Testis (tissue), 3 donors: ENCODE results near the gene MAP2. TPM values are rescaled to one million over a fixed set of nuclear protein-coding genes. Genes with fewer than 3 reads are reported as not detected.

ENCODE experiments used
- DNase-seq: peaks from one replicate; pipeline ENCODE4 v3.0.0-alpha.2; 2019
- H3K27ac ChIP-seq, 2 donors: fragments of 200-600 bp; sonication (generic); one replicate each; pipeline ENCODE4 v1.5.1; 2019
- H3K27me3 ChIP-seq: fragments of 200-600 bp; sonication (generic); one replicate; pipeline ENCODE4 v1.5.1; 2019
- H3K36me3 ChIP-seq: fragments of 200-600 bp; sonication (generic); one replicate; pipeline ENCODE4 v1.5.1; 2017; ENCODE audit warnings: low read depth; ENCODE audit errors: missing control alignments
- H3K4me1 ChIP-seq: fragments of 200-600 bp; sonication (generic); one replicate; pipeline ENCODE4 v1.5.1; 2019
- H3K4me3 ChIP-seq, 2 donors: fragments of 200-600 bp; sonication (generic); one replicate each; pipeline ENCODE4 v1.5.1; 2017 to 2019
- H3K9me3 ChIP-seq: fragments of 200-600 bp; sonication (generic); one replicate; pipeline ENCODE4 v1.5.1; 2017
- CTCF ChIP-seq, 3 experiments: fragments of 450-650 bp in 2 of 3; fragments of 200-600 bp in 1 of 3; sonication (generic) in 1 of 3; IDR thresholded peaks; one replicate each; pipeline ENCODE4 v1.5.1; 2016 to 2019; ENCODE audit warnings: antibody characterized with exemption in 3 of 3, mild to moderate bottlenecking in 2 of 3, moderate library complexity in 1 of 3
- POLR2A ChIP-seq: fragments of 450-650 bp; IDR thresholded peaks from one replicate; pipeline ENCODE4 v1.6.1; 2017; ENCODE audit warnings: antibody characterized with exemption, mild to moderate bottlenecking, moderate library complexity
- WGBS, 2 donors: methylation state at CpG; one replicate each; pipeline ENCODE4 v1.1.5; 2018; 5-methylcytosine and 5-hydroxymethylcytosine counted together
- intact Hi-C: fragments of 100-400 bp; cut with DNase I; formaldehyde crosslinking; loops from one replicate; pipeline ENCODE4 v1.15.1; 2023; ENCODE audit warnings: low total_unique reads
- polyA plus RNA-seq: library from polyadenylated mRNA; stranded (reverse); fragments of 350-450 nt; fragmentation: Illumina TruSeq; extraction: RNeasy Lipid Tissue Mini Kit (QIAGEN cat#74804); gene quantifications from one replicate; pipeline ENCODE4 v1.2.3, GENCODE V29; 2014; ENCODE audit warnings: low read depth, low replicate concordance; ENCODE audit not compliant: insufficient read depth
- total RNA-seq, 2 donors: library from RNA; depleted of rRNA; stranded (reverse); fragments of >200 nt; gene quantifications; one replicate each; pipeline ENCODE4 v1.2.3, GENCODE V29; 2016

MAP2 gene
- total and polyA plus RNA-seq, 3 donors from 2014 or later: 15.6 to 30.9 (median 20.9) TPM

- H3K4me1 ChIP-seq: no peaks in the 10 kb centered on the region
- intact Hi-C loops: no loop called here
- DNase-seq: no peak
- no peak overlapping the region for H3K27ac ChIP-seq
- no peaks in the 10 kb centered on the region for H3K9me3 ChIP-seq
- no peaks in the 10 kb centered on the region for H3K27me3 ChIP-seq
- H3K36me3 ChIP-seq: no peaks in the 10 kb centered on the region
- TF ChIP-seq POLR2A (no peak), CTCF (IDR thresholded peaks at IDR 0.05) (no peak)
- H3K4me3 ChIP-seq: no peak overlapping the region
These were observed 338.7 kb downstream of the MAP2 start for GRCh38 chr2:209762563-209762962.

- no peak for DNase-seq
- Histone ChIP-seq H3K36me3 (no peaks in the 10 kb centered on the region), H3K27ac (no peak overlapping the region), H3K27me3 (no peaks in the 10 kb centered on the region), H3K9me3 (no peaks in the 10 kb centered on the region), H3K4me1 (no peaks in the 10 kb centered on the region), H3K4me3 (no peak overlapping the region)
- intact Hi-C loops: no loop called here
- WGBS, 2 donors: 49 to 59% methylated on average over 3 of the region's 3 CpGs
- TF ChIP-seq POLR2A (no peak), CTCF (IDR thresholded peaks at IDR 0.05) (no peak)
These were observed 339.3 kb downstream of the MAP2 start for GRCh38 chr2:209763106-209763505.

- Histone ChIP-seq H3K27me3 (no peaks in the 10 kb centered on the region), H3K27ac (no peak overlapping the region), H3K9me3 (no peaks in the 10 kb centered on the region), H3K36me3 (no peaks in the 10 kb centered on the region), H3K4me1 (peaks cover 5% of the 10 kb centered on the region), H3K4me3 (no peak overlapping the region)
- no peak for TF ChIP-seq POLR2A
- no peak for TF ChIP-seq CTCF (IDR thresholded peaks at IDR 0.05)
- intact Hi-C loops: no loop called here
- 44 to 54% methylated on average over 1 of the region's 1 CpG for WGBS, 2 donors
- DNase-seq: no peak
These were observed 342.8 kb downstream of the MAP2 start for GRCh38 chr2:209766613-209767012.

GRCh38 chr2:209767316-209767715 lies 343.5 kb downstream of the MAP2 start:
- no peaks in the 10 kb centered on the region for H3K9me3 ChIP-seq
- H3K27me3 ChIP-seq: no peaks in the 10 kb centered on the region
- TF ChIP-seq POLR2A (no peak), CTCF (IDR thresholded peaks at IDR 0.05) (no peak)
- no peak for DNase-seq
- intact Hi-C loops: no loop called here
- no peaks in the 10 kb centered on the region for H3K36me3 ChIP-seq
- H3K4me3 ChIP-seq: no peak overlapping the region
- WGBS, 2 donors: 50 to 63% methylated on average over 2 of the region's 2 CpGs
- peaks cover 5% of the 10 kb centered on the region for H3K4me1 ChIP-seq
- H3K27ac ChIP-seq: no peak overlapping the region

GRCh38 chr2:209768557-209768956 lies 344.7 kb downstream of the MAP2 start:
- no peaks in the 10 kb centered on the region for H3K27me3 ChIP-seq

More at GRCh38 chr2:209768557-209768956, 344.7 kb downstream of the MAP2 start:
- no peak overlapping the region for H3K27ac ChIP-seq
- no peaks in the 10 kb centered on the region for H3K36me3 ChIP-seq
- no peaks in the 10 kb centered on the region for H3K9me3 ChIP-seq
- intact Hi-C loops: no loop called here
- H3K4me3 ChIP-seq: no peak overlapping the region
- TF ChIP-seq CTCF (IDR thresholded peaks at IDR 0.05) (no peak), POLR2A (no peak)
- H3K4me1 ChIP-seq: peaks cover 5% of the 10 kb centered on the region
- no peak for DNase-seq
